ENCODE data around the gene RRAGA. TPM values are rescaled to one million over a fixed set of nuclear protein-coding genes. Genes with fewer than 3 reads are reported as not detected.
"Not testable (repeated sequence)": the region's sequence is repeated elsewhere in the genome, so short reads cannot be mapped to it uniquely, and the experiment has no call there.

RRAGA gene
- polyA plus RNA-seq, 4 donors = 57.2 to 92.7 (median 64.9) TPM

DNA sequence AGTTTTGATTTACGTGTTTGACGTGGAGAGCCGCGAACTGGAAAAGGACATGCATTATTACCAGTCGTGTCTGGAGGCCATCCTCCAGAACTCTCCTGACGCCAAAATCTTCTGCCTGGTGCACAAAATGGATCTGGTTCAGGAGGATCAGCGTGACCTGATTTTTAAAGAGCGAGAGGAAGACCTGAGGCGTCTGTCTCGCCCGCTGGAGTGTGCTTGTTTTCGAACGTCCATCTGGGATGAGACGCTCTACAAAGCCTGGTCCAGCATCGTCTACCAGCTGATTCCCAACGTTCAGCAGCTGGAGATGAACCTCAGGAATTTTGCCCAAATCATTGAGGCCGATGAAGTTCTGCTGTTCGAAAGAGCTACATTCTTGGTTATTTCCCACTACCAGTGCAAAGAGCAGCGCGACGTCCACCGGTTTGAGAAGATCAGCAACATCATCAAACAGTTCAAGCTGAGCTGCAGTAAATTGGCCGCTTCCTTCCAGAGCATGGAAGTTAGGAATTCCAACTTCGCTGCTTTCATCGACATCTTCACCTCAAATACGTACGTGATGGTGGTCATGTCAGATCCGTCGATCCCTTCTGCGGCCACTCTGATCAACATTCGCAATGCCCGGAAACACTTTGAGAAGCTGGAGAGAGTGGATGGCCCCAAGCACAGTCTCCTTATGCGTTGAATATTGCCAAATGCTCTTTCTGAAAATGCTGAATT lies 850 bp downstream of the RRAGA start:
- no peaks in the 10 kb centered on the region for H3K9me3 ChIP-seq (ENCODE audit: control insufficient read depth in 2 of 2, insufficient read depth in 1 of 2, low read depth in 1 of 2, low read length in 1 of 2)
- H3K27ac ChIP-seq (ENCODE audit: low read depth in 1 of 3, low read length in 2 of 3) = peak overlapping the region; percentile 89 to 99 (median 98)
- FAIRE-seq = no peak
- H3K36me3 ChIP-seq (ENCODE audit: control insufficient read depth in 3 of 3, insufficient read depth in 2 of 3, low read depth in 1 of 3, low read length in 3 of 3) = peaks cover 0 to 6% (median 2%) of the 10 kb centered on the region in 3 donors
- no peaks in the 10 kb centered on the region for H3K27me3 ChIP-seq (ENCODE audit: control insufficient read depth in 3 of 3, insufficient read depth in 3 of 3, low read length in 3 of 3)
- 1 to 2% (median 2%) methylated on average over 33 of the region's 33 CpGs for WGBS, 3 donors
- DNase-seq = peak; percentile 31 to 60
- peaks cover 4 to 15% (median 11%) of the 10 kb centered on the region in 3 donors for H3K4me1 ChIP-seq (ENCODE audit: control insufficient read depth in 3 of 3, insufficient read depth in 2 of 3, low read depth in 1 of 3, low read length in 2 of 3)
- peak overlapping the region; percentile 78 to 95 (median 92) for H3K4me3 ChIP-seq (ENCODE audit: low read depth in 1 of 3, low read length in 3 of 3)

DNA sequence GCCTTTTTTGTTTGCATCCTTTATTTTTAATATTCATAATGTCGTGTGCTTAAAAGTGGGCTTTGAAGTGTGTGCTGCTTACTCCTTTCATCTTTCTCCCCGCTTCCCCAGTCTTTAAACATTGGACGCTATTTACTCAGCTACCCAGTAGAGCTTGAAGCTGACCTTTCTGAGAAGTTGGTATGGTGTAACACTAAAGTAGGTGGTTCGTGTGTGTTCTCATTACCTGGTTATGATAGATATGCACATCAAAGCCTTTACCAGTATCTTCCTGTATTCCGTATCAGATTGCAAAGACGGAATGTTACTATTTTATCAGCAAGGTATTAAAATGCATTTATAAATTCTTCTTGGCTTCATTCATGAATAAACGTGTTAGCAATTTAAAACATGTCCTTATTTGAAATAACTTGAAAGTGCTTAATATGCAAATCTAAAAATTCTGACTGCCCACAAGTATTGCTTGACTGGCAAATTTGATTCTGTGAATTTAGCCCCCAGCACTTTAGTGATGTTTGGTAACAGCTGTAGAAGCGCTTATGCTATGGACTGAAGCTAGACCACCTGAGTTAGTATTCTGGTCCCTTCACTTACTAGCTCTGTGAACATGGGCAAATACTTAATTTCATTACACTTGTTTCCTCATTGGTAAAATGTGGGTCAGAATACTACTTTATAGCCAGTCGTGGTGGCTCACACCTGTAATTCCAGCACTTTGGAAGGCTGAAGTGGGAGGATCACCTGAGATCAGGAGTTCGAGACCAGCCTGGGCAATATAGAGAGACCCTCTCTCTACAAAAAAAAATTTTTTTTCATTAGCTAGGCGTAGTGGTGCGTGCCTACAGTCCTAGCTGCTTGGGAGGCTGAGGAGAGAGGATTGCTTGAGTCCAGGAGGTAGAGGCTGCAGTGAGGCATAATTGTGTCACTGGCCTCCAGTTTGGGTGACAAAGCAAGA lies 1.7 kb downstream of the RRAGA start:
- FAIRE-seq (no peak), DNase-seq (peak in 1 of 2 donors; percentile 18)
- H3K27me3 ChIP-seq (ENCODE audit: control insufficient read depth in 3 of 3, insufficient read depth in 3 of 3, low read length in 3 of 3) = no peaks in the 10 kb centered on the region
- H3K9me3 ChIP-seq (ENCODE audit: control insufficient read depth in 2 of 2, insufficient read depth in 1 of 2, low read depth in 1 of 2, low read length in 1 of 2) = no peaks in the 10 kb centered on the region
- H3K4me1 ChIP-seq (ENCODE audit: control insufficient read depth in 3 of 3, insufficient read depth in 2 of 3, low read depth in 1 of 3, low read length in 2 of 3) = peaks cover 4 to 15% (median 11%) of the 10 kb centered on the region in 3 donors
- WGBS, 3 donors = 37 to 54% (median 45%) methylated on average over 12 of the region's 12 CpGs
- peaks cover 0 to 6% (median 2%) of the 10 kb centered on the region in 3 donors for H3K36me3 ChIP-seq (ENCODE audit: control insufficient read depth in 3 of 3, insufficient read depth in 2 of 3, low read depth in 1 of 3, low read length in 3 of 3)
- H3K27ac ChIP-seq (ENCODE audit: low read depth in 1 of 3, low read length in 2 of 3) = peak overlapping the region in 1 of 3 donors; percentile 98
- peak overlapping the region in 2 of 3 donors; percentile 78 to 92 for H3K4me3 ChIP-seq (ENCODE audit: low read depth in 1 of 3, low read length in 3 of 3)

DNA sequence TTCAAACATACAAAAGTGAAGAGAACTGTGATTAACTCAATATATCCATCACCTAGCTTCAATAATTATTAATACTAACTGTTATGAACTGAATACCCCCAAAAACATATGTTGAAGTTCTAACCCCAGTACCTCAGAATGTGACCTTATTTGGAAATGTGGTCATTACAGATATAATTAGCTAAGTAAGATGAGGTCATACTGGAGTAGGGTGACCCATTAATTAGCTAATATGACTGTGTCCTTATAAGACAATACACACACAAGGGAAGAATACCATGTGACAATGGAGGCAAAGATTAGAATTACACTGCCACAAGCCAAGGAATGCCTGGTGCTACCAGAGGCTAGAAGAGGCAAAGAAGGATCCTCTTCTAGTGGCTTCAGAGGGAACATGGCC lies 7.8 kb downstream of the RRAGA start:
- no peaks in the 10 kb centered on the region for H3K27me3 ChIP-seq (ENCODE audit: control insufficient read depth in 3 of 3, insufficient read depth in 3 of 3, low read length in 3 of 3)
- no peak overlapping the region for H3K27ac ChIP-seq (ENCODE audit: low read depth in 1 of 3, low read length in 2 of 3)
- FAIRE-seq (no peak), DNase-seq (no peak)
- no peak overlapping the region for H3K4me3 ChIP-seq (ENCODE audit: low read depth in 1 of 3, low read length in 3 of 3)
- H3K4me1 ChIP-seq (ENCODE audit: control insufficient read depth in 3 of 3, insufficient read depth in 2 of 3, low read depth in 1 of 3, low read length in 2 of 3) = peaks cover 0 to 3% (median 0%) of the 10 kb centered on the region in 3 donors
- H3K36me3 ChIP-seq (ENCODE audit: control insufficient read depth in 3 of 3, insufficient read depth in 2 of 3, low read depth in 1 of 3, low read length in 3 of 3) = peaks cover 5 to 14% (median 12%) of the 10 kb centered on the region in 3 donors
- no peaks in the 10 kb centered on the region for H3K9me3 ChIP-seq (ENCODE audit: control insufficient read depth in 2 of 2, insufficient read depth in 1 of 2, low read depth in 1 of 2, low read length in 1 of 2)

DNA sequence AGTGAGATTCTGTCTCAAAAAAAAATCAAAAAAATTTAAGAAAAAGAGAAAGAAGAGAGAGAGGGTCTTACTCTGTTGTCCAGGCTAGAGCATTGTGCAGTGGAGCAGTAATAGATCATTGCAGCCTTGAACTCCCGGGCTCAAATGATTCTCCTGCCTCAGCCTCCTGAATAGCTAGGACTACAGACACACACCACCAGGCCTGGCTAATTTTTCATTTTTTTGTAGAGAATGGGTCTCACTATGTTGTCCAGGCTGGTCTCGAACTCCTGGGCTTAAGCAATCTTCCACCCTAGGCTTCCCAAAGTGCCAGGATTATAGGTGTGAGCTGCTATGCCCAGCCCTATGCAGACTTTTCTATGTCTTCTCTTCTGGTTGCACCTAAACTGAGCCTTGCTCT lies 25.0 kb downstream of the RRAGA start:
- FAIRE-seq (no peak), DNase-seq (no peak)
- Histone ChIP-seq H3K4me3 (ENCODE audit: low read depth in 1 of 3, low read length in 3 of 3) (no peak overlapping the region), H3K4me1 (ENCODE audit: control insufficient read depth in 3 of 3, insufficient read depth in 2 of 3, low read depth in 1 of 3, low read length in 2 of 3) (no peaks in the 10 kb centered on the region), H3K27ac (ENCODE audit: low read depth in 1 of 3, low read length in 2 of 3) (no peak overlapping the region), H3K9me3 (ENCODE audit: control insufficient read depth in 2 of 2, insufficient read depth in 1 of 2, low read depth in 1 of 2, low read length in 1 of 2) (no peaks in the 10 kb centered on the region), H3K27me3 (ENCODE audit: control insufficient read depth in 3 of 3, insufficient read depth in 3 of 3, low read length in 3 of 3) (no peaks in the 10 kb centered on the region), H3K36me3 (ENCODE audit: control insufficient read depth in 3 of 3, insufficient read depth in 2 of 3, low read depth in 1 of 3, low read length in 3 of 3) (peaks cover 7 to 54% (median 10%) of the 10 kb centered on the region in 3 donors)
- 98 to 100% (median 100%) methylated on average over 2 of the region's 2 CpGs for WGBS, 3 donors

DNA sequence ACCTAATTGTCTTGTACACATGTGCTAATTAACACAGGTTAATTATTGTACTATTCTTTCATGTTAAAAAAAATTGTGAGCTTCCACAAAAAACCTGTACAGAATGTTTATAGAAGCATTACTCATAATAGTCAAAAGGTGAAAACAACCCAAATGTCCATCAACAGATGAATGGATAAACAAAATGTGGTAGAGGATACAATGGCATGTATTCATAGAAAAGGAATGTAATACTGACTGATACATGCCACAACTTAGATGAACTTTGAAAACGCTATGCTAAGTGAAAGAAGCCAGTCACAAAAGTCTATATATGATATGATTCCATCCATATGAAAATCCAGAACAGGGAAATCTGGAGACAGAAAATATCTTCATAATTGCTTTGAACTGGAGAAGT lies 25.6 kb downstream of the RRAGA start:
- no peaks in the 10 kb centered on the region for H3K9me3 ChIP-seq (ENCODE audit: control insufficient read depth in 2 of 2, insufficient read depth in 1 of 2, low read depth in 1 of 2, low read length in 1 of 2)
- H3K27ac ChIP-seq (ENCODE audit: low read depth in 1 of 3, low read length in 2 of 3) = no peak overlapping the region
- H3K27me3 ChIP-seq (ENCODE audit: control insufficient read depth in 3 of 3, insufficient read depth in 3 of 3, low read length in 3 of 3) = no peaks in the 10 kb centered on the region
- 45 to 76% (median 72%) methylated on average over 1 of the region's 1 CpG for WGBS, 3 donors
- no peak for FAIRE-seq
- no peak overlapping the region for H3K4me3 ChIP-seq (ENCODE audit: low read depth in 1 of 3, low read length in 3 of 3)
- H3K4me1 ChIP-seq (ENCODE audit: control insufficient read depth in 3 of 3, insufficient read depth in 2 of 3, low read depth in 1 of 3, low read length in 2 of 3) = no peaks in the 10 kb centered on the region
- peaks cover 4 to 53% (median 6%) of the 10 kb centered on the region in 3 donors for H3K36me3 ChIP-seq (ENCODE audit: control insufficient read depth in 3 of 3, insufficient read depth in 2 of 3, low read depth in 1 of 3, low read length in 3 of 3)
- DNase-seq = no peak

DNA sequence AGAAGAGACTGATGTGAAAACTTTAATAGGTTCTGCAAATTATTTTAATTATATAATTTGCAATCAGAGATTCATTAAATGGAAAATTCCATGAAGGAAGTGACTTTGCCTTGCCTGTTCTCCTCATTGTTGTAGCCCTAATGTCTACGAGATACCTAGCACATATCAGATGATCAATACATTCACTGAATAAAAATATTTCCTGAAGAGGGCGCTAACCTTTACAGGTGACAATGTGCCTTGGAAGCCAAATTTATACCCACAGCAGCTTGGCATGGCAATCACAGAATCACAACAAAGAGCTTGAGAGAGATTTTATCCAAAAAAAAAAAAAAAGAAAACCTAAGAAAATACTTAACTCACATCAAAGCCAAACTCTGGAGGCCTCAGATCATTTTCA lies 36.1 kb downstream of the RRAGA start:
- Histone ChIP-seq H3K4me3 (ENCODE audit: low read depth in 1 of 3, low read length in 3 of 3) (no peak overlapping the region), H3K27ac (ENCODE audit: low read depth in 1 of 3, low read length in 2 of 3) (no peak overlapping the region), H3K4me1 (ENCODE audit: control insufficient read depth in 3 of 3, insufficient read depth in 2 of 3, low read depth in 1 of 3, low read length in 2 of 3) (peaks cover 0 to 3% (median 0%) of the 10 kb centered on the region in 3 donors), H3K36me3 (ENCODE audit: control insufficient read depth in 3 of 3, insufficient read depth in 2 of 3, low read depth in 1 of 3, low read length in 3 of 3) (peaks cover 4 to 41% (median 5%) of the 10 kb centered on the region in 3 donors), H3K9me3 (ENCODE audit: control insufficient read depth in 2 of 2, insufficient read depth in 1 of 2, low read depth in 1 of 2, low read length in 1 of 2) (no peaks in the 10 kb centered on the region), H3K27me3 (ENCODE audit: control insufficient read depth in 3 of 3, insufficient read depth in 3 of 3, low read length in 3 of 3) (no peaks in the 10 kb centered on the region)
- DNase-seq (peak; percentile 23 to 46), FAIRE-seq (no peak)
- 20 to 53% (median 46%) methylated on average over 2 of the region's 2 CpGs for whole genome bisulfite sequencing, 3 donors

DNA sequence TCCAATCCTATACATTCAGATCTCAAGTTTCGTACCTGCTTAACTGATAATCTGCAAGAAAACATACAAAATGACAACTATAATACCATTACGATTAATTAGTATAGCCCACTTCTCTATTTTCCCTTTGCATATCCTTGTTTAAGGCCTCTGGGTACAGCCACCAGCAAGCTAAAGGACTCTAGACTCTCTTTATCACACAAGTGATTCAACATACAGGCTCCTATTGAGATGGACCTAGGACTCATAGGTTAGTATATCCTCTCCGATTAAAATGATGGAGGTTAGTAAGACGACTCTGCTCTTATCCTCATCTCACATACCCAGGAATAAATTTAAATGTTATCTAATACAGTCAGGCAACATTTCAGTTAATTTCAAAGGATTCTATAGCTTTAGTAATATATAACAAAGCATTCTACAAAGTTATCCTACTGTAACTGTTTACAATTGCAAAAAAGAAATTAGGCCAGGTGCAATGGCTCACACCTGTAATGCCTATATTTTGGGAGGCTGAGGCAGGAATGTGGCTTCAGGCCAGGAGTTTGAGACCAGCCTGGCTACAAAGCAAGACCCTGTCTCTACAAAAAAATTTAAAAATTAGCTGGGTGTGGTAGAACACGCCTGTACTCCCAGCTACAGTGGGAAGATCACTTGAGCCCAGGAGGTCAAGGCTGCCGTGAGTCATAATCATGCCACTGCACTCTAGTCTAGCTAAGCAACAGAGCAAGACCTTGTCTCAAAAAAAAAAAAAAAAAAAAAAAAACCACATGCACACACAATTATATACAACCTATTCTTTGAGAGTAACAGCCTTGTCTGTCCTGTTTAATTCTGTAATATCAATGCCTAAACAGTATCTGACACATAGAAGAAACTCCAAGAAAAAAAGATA lies 38.1 kb downstream of the RRAGA start:
- Histone ChIP-seq H3K36me3 (ENCODE audit: control insufficient read depth in 3 of 3, insufficient read depth in 2 of 3, low read depth in 1 of 3, low read length in 3 of 3) (peaks cover 3 to 46% (median 5%) of the 10 kb centered on the region in 3 donors), H3K27ac (ENCODE audit: low read depth in 1 of 3, low read length in 2 of 3) (peak overlapping the region in 2 of 3 donors; percentile 22 to 60), H3K27me3 (ENCODE audit: control insufficient read depth in 3 of 3, insufficient read depth in 3 of 3, low read length in 3 of 3) (no peaks in the 10 kb centered on the region), H3K9me3 (ENCODE audit: control insufficient read depth in 2 of 2, insufficient read depth in 1 of 2, low read depth in 1 of 2, low read length in 1 of 2) (no peaks in the 10 kb centered on the region), H3K4me1 (ENCODE audit: control insufficient read depth in 3 of 3, insufficient read depth in 2 of 3, low read depth in 1 of 3, low read length in 2 of 3) (peaks cover 0 to 3% (median 0%) of the 10 kb centered on the region in 3 donors), H3K4me3 (ENCODE audit: low read depth in 1 of 3, low read length in 3 of 3) (no peak overlapping the region)
- FAIRE-seq = no peak
- WGBS, 3 donors = 43 to 79% (median 59%) methylated on average over 6 of the region's 6 CpGs
- peak; percentile 53 to 76 for DNase-seq

DNA sequence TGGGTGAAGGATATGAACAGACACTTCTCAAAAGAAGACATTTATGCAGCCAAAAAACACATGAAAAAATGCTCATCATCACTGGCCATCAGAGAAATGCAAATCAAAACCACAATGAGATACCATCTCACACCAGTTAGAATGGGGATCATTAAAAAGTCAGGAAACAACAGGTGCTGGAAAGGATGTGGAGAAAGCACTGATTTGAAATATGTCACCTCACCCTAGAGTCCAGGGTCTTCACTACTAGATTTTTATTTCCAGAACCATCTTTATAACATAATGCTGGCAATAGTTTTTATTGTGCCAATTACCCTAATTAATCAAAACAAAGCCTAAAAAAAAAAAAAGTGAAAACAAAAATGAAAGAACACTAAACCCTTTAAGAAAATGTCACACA lies 48.2 kb downstream of the RRAGA start:
- FAIRE-seq; H3K4me1 ChIP-seq (ENCODE audit: control insufficient read depth in 3 of 3, insufficient read depth in 2 of 3, low read depth in 1 of 3, low read length in 2 of 3); H3K27me3 ChIP-seq (ENCODE audit: control insufficient read depth in 3 of 3, insufficient read depth in 3 of 3, low read length in 3 of 3); DNase-seq; H3K9me3 ChIP-seq (ENCODE audit: control insufficient read depth in 2 of 2, insufficient read depth in 1 of 2, low read depth in 1 of 2, low read length in 1 of 2); H3K27ac ChIP-seq (ENCODE audit: low read depth in 1 of 3, low read length in 2 of 3); H3K4me3 ChIP-seq (ENCODE audit: low read depth in 1 of 3, low read length in 3 of 3): not testable (repeated sequence)
- H3K36me3 ChIP-seq (ENCODE audit: control insufficient read depth in 3 of 3, insufficient read depth in 2 of 3, low read depth in 1 of 3, low read length in 3 of 3) = peaks cover 2 to 28% (median 2%) of the 10 kb centered on the region in 3 donors

All from small intestine (tissue), 7 donors.